H9 (cell line): Measurements from ENCODE around the gene ORM2. TPM values are rescaled to one million over a fixed set of nuclear protein-coding genes. Genes with fewer than 3 reads are reported as not detected.

ENCODE experiments used
- DNase-seq: peaks from one replicate; pipeline ENCODE4 v3.0.0-alpha.2; 2017
- H2AFZ ChIP-seq: one replicate; pipeline ENCODE4 v1.6.1; 2013; ENCODE audit warnings: mild to moderate bottlenecking, low read length, control low read depth, moderate library complexity
- H2AK5ac ChIP-seq: 2 replicates; pipeline ENCODE4 v1.6.1; 2013; ENCODE audit warnings: low read length, control low read depth, mixed read lengths; ENCODE audit not compliant: insufficient read length
- H2BK120ac ChIP-seq: one replicate; pipeline ENCODE4 v1.6.1; 2013; ENCODE audit warnings: low read depth, mild to moderate bottlenecking, low read length, control low read depth, inconsistent platforms; ENCODE audit not compliant: poor library complexity, severe bottlenecking
- H2BK12ac ChIP-seq: 2 replicates; pipeline ENCODE4 v1.6.1; 2013; ENCODE audit warnings: low read length, control low read depth, mixed read lengths, low read depth; ENCODE audit not compliant: insufficient read length
- H2BK15ac ChIP-seq: 2 replicates; pipeline ENCODE4 v1.6.1; 2013; ENCODE audit warnings: low read depth, low read length, control low read depth
- H2BK20ac ChIP-seq: one replicate; pipeline ENCODE4 v1.6.1; 2013; ENCODE audit warnings: low read depth, mild to moderate bottlenecking, low read length, control low read depth, inconsistent platforms; ENCODE audit not compliant: poor library complexity, severe bottlenecking
- H2BK5ac ChIP-seq: 2 replicates; pipeline ENCODE4 v1.6.1; 2013; ENCODE audit warnings: low read length, control low read depth, mixed read lengths; ENCODE audit not compliant: insufficient read length
- H3K14ac ChIP-seq: 2 replicates; pipeline ENCODE4 v1.6.1; 2013; ENCODE audit warnings: low read length, control low read depth; ENCODE audit not compliant: insufficient read depth
- H3K18ac ChIP-seq: 2 replicates; pipeline ENCODE4 v1.6.1; 2013; ENCODE audit warnings: low read depth, mild to moderate bottlenecking, mixed read lengths, low read length, control low read depth; ENCODE audit not compliant: insufficient read length
- H3K23ac ChIP-seq: 2 replicates; pipeline ENCODE4 v1.6.1; 2013; ENCODE audit warnings: low read length, control low read depth, mixed read lengths, low read depth; ENCODE audit not compliant: insufficient read length
- H3K23me2 ChIP-seq: 2 replicates; pipeline ENCODE4 v1.6.1; 2013; ENCODE audit warnings: low read depth, mild to moderate bottlenecking, mixed read lengths, low read length, control low read depth; ENCODE audit not compliant: insufficient read length, poor library complexity, severe bottlenecking
- H3K27ac ChIP-seq: 2 replicates; pipeline ENCODE4 v1.5.1; 2013; ENCODE audit warnings: low read length, control low read depth, mixed read lengths, low read depth; ENCODE audit not compliant: insufficient read length
- H3K27me3 ChIP-seq: 2 replicates; pipeline ENCODE4 v1.6.1; 2013; ENCODE audit warnings: low read length, control low read depth, inconsistent platforms; ENCODE audit not compliant: insufficient read depth
- H3K4ac ChIP-seq: 2 replicates; pipeline ENCODE4 v1.6.1; 2013; ENCODE audit warnings: low read depth, mild to moderate bottlenecking, control low read depth, inconsistent platforms, low read length, moderate library complexity
- H3K4me1 ChIP-seq: 2 replicates; pipeline ENCODE4 v1.6.1; 2013; ENCODE audit warnings: low read length, control low read depth, inconsistent platforms; ENCODE audit not compliant: insufficient read depth
- H3K4me2 ChIP-seq: 2 replicates; pipeline ENCODE4 v1.6.1; 2013; ENCODE audit warnings: low read length, control low read depth, mixed read lengths; ENCODE audit not compliant: insufficient read length, insufficient read depth
- H3K56ac ChIP-seq: 2 replicates; pipeline ENCODE4 v1.6.1; 2013; ENCODE audit warnings: low read depth, mild to moderate bottlenecking, mixed read lengths, low read length, control low read depth; ENCODE audit not compliant: insufficient read length
- H3K79me1 ChIP-seq: 2 replicates; pipeline ENCODE4 v1.6.1; 2013; ENCODE audit warnings: low read depth, mild to moderate bottlenecking, moderate library complexity, low read length, control low read depth, inconsistent platforms; ENCODE audit not compliant: insufficient read depth, poor library complexity, severe bottlenecking
- H3K79me2 ChIP-seq: 2 replicates; pipeline ENCODE4 v1.6.1; 2013; ENCODE audit warnings: low read length, control low read depth, inconsistent platforms; ENCODE audit not compliant: insufficient read depth
- H3K9ac ChIP-seq: 2 replicates; pipeline ENCODE4 v1.6.1; 2013; ENCODE audit warnings: low read length, control low read depth, mixed read lengths; ENCODE audit not compliant: insufficient read length; ENCODE audit errors: extremely low read depth
- H3K9me3 ChIP-seq: one replicate; pipeline ENCODE4 v1.6.1; 2013; ENCODE audit warnings: low read depth, low read length, inconsistent platforms; ENCODE audit not compliant: control insufficient read depth
- H3T11ph ChIP-seq: one replicate; pipeline ENCODE4 v1.6.1; 2013; ENCODE audit warnings: mild to moderate bottlenecking, low read length, control low read depth, inconsistent platforms
- H4K20me1 ChIP-seq: one replicate; pipeline ENCODE4 v1.6.1; 2013; ENCODE audit not compliant: control insufficient read depth, insufficient read length, insufficient read depth
- H4K5ac ChIP-seq: 2 replicates; pipeline ENCODE4 v1.6.1; 2013; ENCODE audit warnings: low read depth, mild to moderate bottlenecking, mixed read lengths, low read length, control low read depth; ENCODE audit not compliant: insufficient read length
- H4K8ac ChIP-seq: replicated peaks from 2 replicates; pipeline ENCODE4 v1.6.1; 2013; ENCODE audit warnings: low read length, control low read depth, mixed read lengths, low read depth; ENCODE audit not compliant: insufficient read length
- H4K91ac ChIP-seq: 2 replicates; pipeline ENCODE4 v1.6.1; 2013; ENCODE audit warnings: low read depth, mild to moderate bottlenecking, moderate library complexity, mixed read lengths, low read length, control low read depth; ENCODE audit not compliant: insufficient read length
- H3K27ac Mint-ChIP-seq, 3 experiments: 2 replicates in 2 of 3; 3 replicates in 1 of 3; pipeline ENCODE4 v1.8.0; 2020 to 2021; ENCODE audit warnings: mixed read lengths in 3 of 3, mild to moderate bottlenecking in 1 of 3, moderate library complexity in 1 of 3
- H3K27me3 Mint-ChIP-seq: 2 replicates; pipeline ENCODE4 v1.8.0; 2021; ENCODE audit warnings: low read depth, mild to moderate bottlenecking, moderate library complexity, mixed read lengths
- H3K36me3 Mint-ChIP-seq, 3 experiments: 2 replicates in 2 of 3; 3 replicates in 1 of 3; pipeline ENCODE4 v1.8.0; 2020 to 2021; ENCODE audit warnings: low read depth in 3 of 3, mixed read lengths in 3 of 3; ENCODE audit not compliant: insufficient read depth in 1 of 3
- H3K4me1 Mint-ChIP-seq, 2 experiments: 2 replicates each; pipeline ENCODE4 v1.8.0; 2020; ENCODE audit warnings: mixed read lengths in 2 of 2
- H3K4me3 Mint-ChIP-seq, 2 experiments: 2 replicates in 1 of 2; 3 replicates in 1 of 2; pipeline ENCODE4 v1.8.0; 2020 to 2021; ENCODE audit warnings: mild to moderate bottlenecking in 2 of 2, mixed read lengths in 2 of 2, moderate library complexity in 1 of 2
- H3K9me3 Mint-ChIP-seq, 2 experiments: 2 replicates in 1 of 2; 3 replicates in 1 of 2; pipeline ENCODE4 v1.8.0; 2020; ENCODE audit warnings: mild to moderate bottlenecking in 2 of 2, mixed read lengths in 2 of 2, moderate library complexity in 1 of 2
- CTCF ChIP-seq: fragments of 200-600 bp; sonication (generic); conservative IDR thresholded peaks from 3 replicates; pipeline ENCODE4 v1.8.0; 2021; ENCODE audit warnings: antibody characterized with exemption, mild to moderate bottlenecking
- WGBS: extraction: QIAGEN DNeasy Blood & Tissue Kit; methylation state at CpG from one replicate; pipeline ENCODE4 v1.1.7; 2013; ENCODE audit warnings: missing lambda C conversion rate, low lambda C conversion rate, mixed read lengths; ENCODE audit not compliant: insufficient read length; ENCODE audit errors: extremely low coverage; 5-methylcytosine and 5-hydroxymethylcytosine counted together
- total RNA-seq: library from RNA; stranded (reverse); gene quantifications from 2 replicates; pipeline ENCODE4 v1.2.1, GENCODE V29; 2021

The ORM2 gene
- total RNA-seq, 1 experiment from 2014 or later: 1.2 TPM

DNA sequence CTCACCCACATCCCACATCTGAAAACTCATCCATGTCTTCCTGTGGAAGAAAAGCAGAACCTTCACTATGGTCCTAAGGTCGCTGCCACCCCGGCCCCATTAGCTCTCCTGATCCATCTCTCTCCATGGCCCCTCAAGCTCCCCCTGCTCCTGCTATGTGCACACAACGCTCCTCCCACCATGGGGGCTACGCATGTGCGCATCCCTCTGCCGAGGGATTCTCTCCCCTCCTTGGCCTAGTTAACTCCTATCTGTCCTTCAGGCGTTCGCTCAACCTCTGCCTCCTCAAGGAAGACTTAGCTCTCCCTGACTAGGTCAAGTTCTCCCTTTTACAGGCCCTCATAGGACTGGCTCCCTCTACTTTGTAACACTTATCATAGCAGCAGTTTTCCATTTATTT, 48.3 kb downstream of the ORM2 start:
- no peak overlapping the region for H2BK20ac ChIP-seq
- H3K4me1 ChIP-seq: no peaks in the 10 kb centered on the region; the same call in 1 of the 2 replicates
- Mint-ChIP-seq H3K27me3 (no peaks in the 10 kb centered on the region), H3K9me3 (no peaks in the 10 kb centered on the region), H3K36me3 (peaks cover 25 to 32% (median 28%) of the 10 kb centered on the region in 3 experiments; a peak in 6 of 7 replicates), H3K27ac (no peak overlapping the region; a peak in 1 of 7 replicates), H3K4me1 (peaks cover 29 to 47% of the 10 kb centered on the region in 2 experiments), H3K4me3 (no peak overlapping the region)
- H4K91ac ChIP-seq: no peak overlapping the region
- no peaks in the 10 kb centered on the region for H3K9me3 ChIP-seq
- no peaks in the 10 kb centered on the region for H4K20me1 ChIP-seq
- no peak overlapping the region for H3K4ac ChIP-seq
- H3K4me2 ChIP-seq: no peak overlapping the region
- H3T11ph ChIP-seq: no peak overlapping the region
- H3K14ac ChIP-seq: no peak overlapping the region
- H2BK15ac ChIP-seq: no peak overlapping the region
- H3K18ac ChIP-seq: no peak overlapping the region
- no peak overlapping the region for H2BK5ac ChIP-seq
- no peak overlapping the region for H3K27ac ChIP-seq
- H2BK12ac ChIP-seq: no peak overlapping the region
- no peak overlapping the region for H4K5ac ChIP-seq
- no peaks in the 10 kb centered on the region for H3K79me2 ChIP-seq
- WGBS: no CpG with 5 or more reads among the region's 8 CpGs
- no peak overlapping the region for H3K23ac ChIP-seq
- H3K23me2 ChIP-seq: no peaks in the 10 kb centered on the region
- no peak for TF ChIP-seq CTCF
- H2BK120ac ChIP-seq: no peak overlapping the region
- no peak overlapping the region for H3K56ac ChIP-seq
- no peak overlapping the region for H3K9ac ChIP-seq
- no peaks in the 10 kb centered on the region for H3K27me3 ChIP-seq
- H3K79me1 ChIP-seq: no peaks in the 10 kb centered on the region
- no peak overlapping the region for H4K8ac ChIP-seq
- H2AK5ac ChIP-seq: no peak overlapping the region
- no peak for DNase-seq
- no peak overlapping the region for H2AFZ ChIP-seq
